Glomerular endothelial cell (primary cell): ENCODE results near the gene LZTS2. TPM values are rescaled to one million over a fixed set of nuclear protein-coding genes. Genes with fewer than 3 reads are reported as not detected.

ENCODE experiments used
- DNase-seq: peaks from one replicate; pipeline ENCODE4 v3.0.0-alpha.2; 2011; ENCODE audit warnings: low read depth, low spot score; ENCODE audit errors: extremely low read depth
- total RNA-seq: library from RNA; depleted of rRNA; stranded (reverse); fragments of >200 nt; gene quantifications from 2 replicates; pipeline ENCODE4 v1.2.3, GENCODE V29; 2015

LZTS2 gene
- total RNA-seq, 1 donor from 2014 or later = 109 TPM

GRCh38 chr10:101047961-101048892 is 48.6 kb downstream of the LZTS2 start:
- DNase-seq = no peak

GRCh38 chr10:101050208-101051069 is 50.8 kb downstream of the LZTS2 start:
- no peak for DNase-seq

GRCh38 chr10:101052285-101052684 is 52.7 kb downstream of the LZTS2 start:
- DNase-seq = no peak

- DNase-seq = no peak
Measured at GRCh38 chr10:101053516-101053915, 53.9 kb downstream of the LZTS2 start.

GRCh38 chr10:101054351-101054750 is 54.7 kb downstream of the LZTS2 start:
- no peak for DNase-seq

- DNase-seq = no peak
Measured at GRCh38 chr10:101054876-101055275, 55.3 kb downstream of the LZTS2 start.

- no peak for DNase-seq
Measured at GRCh38 chr10:101055411-101055810, 55.8 kb downstream of the LZTS2 start.

- no peak for DNase-seq
Measured at GRCh38 chr10:101056365-101057151, 57.0 kb downstream of the LZTS2 start.

Other genes starting within 250 kb of the LZTS2 start
- gene SLF2, start 86.8 kb upstream of the LZTS2 start, total RNA-seq = 17.7 and 29.5 TPM in 2 replicates
- 6.9 and 10.0 TPM in 2 replicates for gene SEMA4G, start 30.3 kb upstream of the LZTS2 start, total RNA-seq
- gene MRPL43, start 12.3 kb upstream of the LZTS2 start, total RNA-seq = 80.9 and 85.6 TPM in 2 replicates
- 4.7 and 11.6 TPM in 2 replicates for gene TWNK, start 12.3 kb upstream of the LZTS2 start, total RNA-seq
- gene PDZD7, start 31.3 kb downstream of the LZTS2 start, total RNA-seq = 0.82 and 1.2 TPM in 2 replicates
- 112 and 151 TPM in 2 replicates for gene SFXN3, start 31.4 kb downstream of the LZTS2 start, total RNA-seq
- gene KAZALD1, start 62.2 kb downstream of the LZTS2 start, total RNA-seq = 0.12 TPM in 1 of 2 replicates, not detected in the other
- gene TLX1, start 131.5 kb downstream of the LZTS2 start, total RNA-seq = not detected in 2 replicates
- gene LBX1, start 229.7 kb downstream of the LZTS2 start, total RNA-seq = not detected in 2 replicates